K562 (cell line): Measurements from ENCODE around the gene COL16A1. TPM values are rescaled to one million over a fixed set of nuclear protein-coding genes. Genes with fewer than 3 reads are reported as not detected.

Source experiments
- MYNN ChIP-seq, 2 experiments: sonication (generic); formaldehyde crosslinking in 1 of 2; IDR thresholded peaks; 2 replicates each; pipeline versions ENCODE4 v1.5.0 to v1.6.1; 2016 to 2020; ENCODE audit warnings: antibody characterized with exemption in 1 of 2, missing genetic modification reagents in 1 of 2
- TARDBP ChIP-seq: fragments of 450-650 bp; IDR thresholded peaks from 2 replicates; pipeline ENCODE4 v1.6.1; 2016
- polyA plus RNA-seq, 8 experiments: library from polyadenylated mRNA; depleted of rRNA in 4 of 8; stranded (reverse) in 5 of 8; unstranded in 3 of 8; fragments of >200 nt; fragmentation: Nextera tagmentation in 2 of 8; fragmentation: Illumina TruSeq in 1 of 8; extraction: Ambion mirVana in 2 of 8; extraction: Trizol in 1 of 8; gene quantifications; 2 replicates each; pipeline versions ENCODE4 v1.2.1 to v1.2.3, GENCODE V29; 2011 to 2014; ENCODE audit warnings: inconsistent platforms in 1 of 8, missing spikeins in 1 of 8
- total RNA-seq, 7 experiments: library from RNA; depleted of rRNA in 6 of 7; stranded (reverse); fragments of >200 nt in 6 of 7; fragmentation: Illumina TruSeq in 2 of 7; extraction: Trizol in 2 of 7; gene quantifications; 2 replicates each; pipeline versions ENCODE4 v1.2.1 to v1.2.3, GENCODE V29; 2011 to 2021; ENCODE audit warnings: low replicate concordance in 1 of 7
- TF ChIP-seq, protein P1 (sequence below): sonication (generic); formaldehyde crosslinking; IDR thresholded peaks from 2 replicates; pipeline ENCODE4 v1.8.0; 2022; ENCODE audit warnings: missing genetic modification reagents, mild to moderate bottlenecking, borderline replicate concordance
- TF ChIP-seq, protein P2 (sequence below), 2 experiments: fragments of 450-650 bp; IDR thresholded peaks; 2 replicates each; pipeline ENCODE4 v1.6.1; 2018; ENCODE audit warnings: mild to moderate bottlenecking in 2 of 2, low read depth in 1 of 2; ENCODE audit not compliant: partially characterized antibody in 2 of 2

Gene COL16A1
- total and polyA plus RNA-seq, 9 of the 15 experiments (the other 6 are each of a cell fraction or from before 2014, with no cell fraction given) = 0.11 to 0.60 (median 0.11) TPM; not detected in 6

DNA sequence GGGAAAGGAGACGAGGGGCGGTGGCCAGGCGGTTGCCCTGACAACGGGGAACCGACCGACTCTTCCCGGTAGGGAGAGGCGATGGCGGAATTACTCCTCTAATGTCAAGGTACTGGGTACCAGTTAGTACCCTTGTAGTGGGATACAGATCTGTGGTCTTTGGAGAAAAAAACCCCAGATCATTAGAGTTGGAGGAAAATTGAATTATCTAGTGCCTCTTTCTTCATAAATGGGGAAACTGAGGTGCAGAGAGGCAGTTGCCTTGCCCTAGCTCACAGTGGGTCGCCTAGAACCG lies 58.6 kb downstream of the COL16A1 start (continued):
- TF ChIP-seq, protein P1, sequence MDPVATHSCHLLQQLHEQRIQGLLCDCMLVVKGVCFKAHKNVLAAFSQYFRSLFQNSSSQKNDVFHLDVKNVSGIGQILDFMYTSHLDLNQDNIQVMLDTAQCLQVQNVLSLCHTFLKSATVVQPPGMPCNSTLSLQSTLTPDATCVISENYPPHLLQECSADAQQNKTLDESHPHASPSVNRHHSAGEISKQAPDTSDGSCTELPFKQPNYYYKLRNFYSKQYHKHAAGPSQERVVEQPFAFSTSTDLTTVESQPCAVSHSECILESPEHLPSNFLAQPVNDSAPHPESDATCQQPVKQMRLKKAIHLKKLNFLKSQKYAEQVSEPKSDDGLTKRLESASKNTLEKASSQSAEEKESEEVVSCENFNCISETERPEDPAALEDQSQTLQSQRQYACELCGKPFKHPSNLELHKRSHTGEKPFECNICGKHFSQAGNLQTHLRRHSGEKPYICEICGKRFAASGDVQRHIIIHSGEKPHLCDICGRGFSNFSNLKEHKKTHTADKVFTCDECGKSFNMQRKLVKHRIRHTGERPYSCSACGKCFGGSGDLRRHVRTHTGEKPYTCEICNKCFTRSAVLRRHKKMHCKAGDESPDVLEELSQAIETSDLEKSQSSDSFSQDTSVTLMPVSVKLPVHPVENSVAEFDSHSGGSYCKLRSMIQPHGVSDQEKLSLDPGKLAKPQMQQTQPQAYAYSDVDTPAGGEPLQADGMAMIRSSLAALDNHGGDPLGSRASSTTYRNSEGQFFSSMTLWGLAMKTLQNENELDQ (CRISPR knock-in tag) = no peak
- TF ChIP-seq MYNN (IDR thresholded peaks at IDR 0.05) (peak; percentile 37; the same call in 1 of the 2 replicates), MYNN (CRISPR knock-in tag; IDR thresholded peaks at IDR 0.05) (no peak), TARDBP (peak; percentile 14; the same call in 1 of the 2 replicates)
- TF ChIP-seq, protein P2, sequence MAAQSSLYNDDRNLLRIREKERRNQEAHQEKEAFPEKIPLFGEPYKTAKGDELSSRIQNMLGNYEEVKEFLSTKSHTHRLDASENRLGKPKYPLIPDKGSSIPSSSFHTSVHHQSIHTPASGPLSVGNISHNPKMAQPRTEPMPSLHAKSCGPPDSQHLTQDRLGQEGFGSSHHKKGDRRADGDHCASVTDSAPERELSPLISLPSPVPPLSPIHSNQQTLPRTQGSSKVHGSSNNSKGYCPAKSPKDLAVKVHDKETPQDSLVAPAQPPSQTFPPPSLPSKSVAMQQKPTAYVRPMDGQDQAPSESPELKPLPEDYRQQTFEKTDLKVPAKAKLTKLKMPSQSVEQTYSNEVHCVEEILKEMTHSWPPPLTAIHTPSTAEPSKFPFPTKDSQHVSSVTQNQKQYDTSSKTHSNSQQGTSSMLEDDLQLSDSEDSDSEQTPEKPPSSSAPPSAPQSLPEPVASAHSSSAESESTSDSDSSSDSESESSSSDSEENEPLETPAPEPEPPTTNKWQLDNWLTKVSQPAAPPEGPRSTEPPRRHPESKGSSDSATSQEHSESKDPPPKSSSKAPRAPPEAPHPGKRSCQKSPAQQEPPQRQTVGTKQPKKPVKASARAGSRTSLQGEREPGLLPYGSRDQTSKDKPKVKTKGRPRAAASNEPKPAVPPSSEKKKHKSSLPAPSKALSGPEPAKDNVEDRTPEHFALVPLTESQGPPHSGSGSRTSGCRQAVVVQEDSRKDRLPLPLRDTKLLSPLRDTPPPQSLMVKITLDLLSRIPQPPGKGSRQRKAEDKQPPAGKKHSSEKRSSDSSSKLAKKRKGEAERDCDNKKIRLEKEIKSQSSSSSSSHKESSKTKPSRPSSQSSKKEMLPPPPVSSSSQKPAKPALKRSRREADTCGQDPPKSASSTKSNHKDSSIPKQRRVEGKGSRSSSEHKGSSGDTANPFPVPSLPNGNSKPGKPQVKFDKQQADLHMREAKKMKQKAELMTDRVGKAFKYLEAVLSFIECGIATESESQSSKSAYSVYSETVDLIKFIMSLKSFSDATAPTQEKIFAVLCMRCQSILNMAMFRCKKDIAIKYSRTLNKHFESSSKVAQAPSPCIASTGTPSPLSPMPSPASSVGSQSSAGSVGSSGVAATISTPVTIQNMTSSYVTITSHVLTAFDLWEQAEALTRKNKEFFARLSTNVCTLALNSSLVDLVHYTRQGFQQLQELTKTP (IDR thresholded peaks at IDR 0.05; ENCODE audit: low read depth in 1 of 2, partially characterized antibody in 2 of 2) = no peak
